MV-4-11 (cell line): ENCODE measurements around the gene MRPS25.

ENCODE experiments used
- DNase-seq: peaks from one replicate; lab custom pipeline; 2025; lab: John Stamatoyannopoulos, UW

MRPS25 gene

DNA sequence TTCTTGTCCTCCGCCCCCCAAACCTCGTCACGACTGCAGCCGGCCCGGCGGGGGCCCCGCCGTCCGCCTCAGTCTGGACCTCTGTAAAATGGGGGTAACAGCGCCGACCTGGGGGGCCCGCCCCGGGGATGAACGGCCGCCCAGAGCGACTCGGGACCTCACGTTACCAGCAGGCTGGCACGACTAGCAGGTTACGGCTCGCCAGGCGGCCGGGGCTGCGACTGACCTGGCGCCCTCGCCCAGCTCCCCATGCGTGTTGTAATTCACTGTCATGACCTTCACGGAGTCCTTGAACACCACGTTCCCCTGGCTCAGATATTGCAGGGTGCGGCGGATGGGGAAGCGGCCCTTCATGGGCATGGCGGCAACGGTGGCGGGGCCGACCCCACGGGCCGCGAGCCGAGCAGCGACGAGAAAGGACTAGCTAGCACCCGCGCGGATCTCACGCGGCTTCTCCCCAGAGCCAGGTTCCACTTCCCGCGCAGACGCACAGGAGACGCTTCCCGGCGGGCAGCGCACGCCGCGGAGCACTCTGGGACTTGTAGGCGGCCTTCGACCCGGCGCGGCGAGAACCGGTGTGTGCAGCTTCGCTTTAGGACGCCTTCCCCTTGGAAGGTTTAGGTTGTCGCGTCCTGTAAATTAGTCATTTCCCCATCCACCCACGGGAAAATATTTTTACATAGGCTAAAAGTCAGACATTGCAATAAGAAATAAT, at the start of gene MRPS25:
Gene MRPS25, minus strand, starts transcription at position 481 of the 715 bp plus-strand sequence. Its CDS starts 121 bp downstream, at position 360.
- peak; percentile 86 for DNase-seq

DNA sequence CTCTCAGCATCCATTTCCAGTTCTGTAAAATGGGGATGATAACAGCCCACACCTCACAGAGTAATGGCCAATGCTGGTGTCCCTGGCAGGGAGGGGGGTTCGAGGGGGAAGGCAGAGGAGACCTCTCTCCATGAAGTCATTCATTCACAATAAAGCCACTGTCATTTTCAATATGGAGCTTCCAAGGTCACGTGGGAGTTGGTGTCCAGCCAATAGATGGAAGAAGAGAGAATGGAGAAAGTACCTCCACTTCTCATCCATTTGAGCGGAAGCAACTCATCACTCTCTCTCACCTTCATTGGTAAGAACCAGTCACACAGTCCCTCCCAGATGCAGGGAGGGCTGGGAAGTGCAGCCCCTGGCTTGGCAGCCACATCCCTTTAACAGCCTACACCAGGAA, 48.8 kb upstream of the MRPS25 start:
- no peak for DNase-seq

DNA sequence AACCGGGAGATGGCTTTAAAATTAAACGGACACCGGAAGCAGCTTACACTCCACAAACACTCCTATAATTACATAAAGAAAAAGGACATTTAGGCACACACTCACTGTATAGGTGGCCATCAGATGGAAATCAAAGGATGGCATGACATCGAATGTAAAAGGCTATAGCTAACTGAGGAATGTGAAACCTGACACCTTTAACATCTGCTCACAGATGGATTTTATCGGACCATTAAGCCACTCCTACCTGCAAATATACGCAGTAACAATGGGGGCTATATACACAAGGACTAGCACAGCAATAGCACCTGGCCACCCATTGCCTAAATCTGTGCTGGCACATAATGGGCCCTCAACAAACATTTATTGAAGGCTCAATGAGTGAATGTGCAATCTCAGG, 48.4 kb upstream of the MRPS25 start:
- DNase-seq, result no peak

DNA sequence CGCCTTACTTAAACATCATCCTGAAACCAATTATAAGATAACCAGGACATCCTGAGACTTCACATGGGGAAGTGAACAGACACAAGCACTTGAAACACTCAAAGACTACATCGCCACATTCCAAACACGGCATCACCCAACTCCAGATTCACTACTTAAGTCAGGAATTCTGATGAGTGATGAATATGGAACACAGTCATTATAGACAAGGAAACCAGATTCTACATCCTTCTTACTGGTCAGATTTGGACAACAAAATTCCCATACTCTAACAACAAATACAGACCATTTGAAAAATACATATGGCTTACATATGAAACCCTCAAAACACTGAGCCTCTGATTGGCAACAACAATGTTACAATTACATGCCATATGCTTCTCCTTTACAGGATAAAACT, 46.9 kb upstream of the MRPS25 start:
- no peak for DNase-seq

DNA sequence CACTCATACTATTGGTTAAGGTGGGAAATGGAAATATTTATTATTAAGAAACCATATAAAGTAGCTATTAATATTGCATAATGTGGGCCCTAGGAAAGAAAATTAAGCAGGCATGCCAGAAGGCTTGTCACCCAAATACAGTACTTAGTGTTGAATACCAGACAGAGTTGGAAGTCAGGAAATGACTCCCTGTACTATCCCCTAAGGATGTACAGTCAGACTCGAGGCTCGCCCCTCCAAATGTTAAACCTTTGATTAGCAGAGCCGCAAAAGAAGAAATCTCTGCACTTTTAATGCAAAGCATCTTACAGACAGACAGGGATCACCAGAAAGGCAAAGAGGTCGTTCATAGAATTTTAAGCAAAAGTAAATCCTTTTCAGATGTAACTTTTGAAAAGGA, 45.1 kb upstream of the MRPS25 start:
- DNase-seq, result no peak

DNA sequence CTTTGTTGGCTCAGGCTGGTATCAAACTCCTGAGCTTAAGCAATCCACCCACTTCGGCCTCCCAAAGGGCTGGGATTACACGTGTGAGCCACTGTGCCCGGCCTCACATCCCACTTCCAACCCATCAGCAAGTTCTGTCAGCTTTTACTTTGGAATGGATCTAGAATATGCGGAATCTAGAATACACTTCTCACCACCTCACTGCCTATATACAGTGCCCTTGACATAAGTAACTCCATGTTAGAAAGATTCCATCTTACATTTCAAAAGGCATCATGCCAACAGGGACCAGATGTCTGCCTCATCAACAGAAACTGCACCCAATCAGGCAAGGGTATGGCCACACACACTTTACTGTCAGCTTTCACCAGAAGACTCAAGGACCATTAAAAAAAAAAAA, 43.8 kb upstream of the MRPS25 start:
- DNase-seq, result no peak

DNA sequence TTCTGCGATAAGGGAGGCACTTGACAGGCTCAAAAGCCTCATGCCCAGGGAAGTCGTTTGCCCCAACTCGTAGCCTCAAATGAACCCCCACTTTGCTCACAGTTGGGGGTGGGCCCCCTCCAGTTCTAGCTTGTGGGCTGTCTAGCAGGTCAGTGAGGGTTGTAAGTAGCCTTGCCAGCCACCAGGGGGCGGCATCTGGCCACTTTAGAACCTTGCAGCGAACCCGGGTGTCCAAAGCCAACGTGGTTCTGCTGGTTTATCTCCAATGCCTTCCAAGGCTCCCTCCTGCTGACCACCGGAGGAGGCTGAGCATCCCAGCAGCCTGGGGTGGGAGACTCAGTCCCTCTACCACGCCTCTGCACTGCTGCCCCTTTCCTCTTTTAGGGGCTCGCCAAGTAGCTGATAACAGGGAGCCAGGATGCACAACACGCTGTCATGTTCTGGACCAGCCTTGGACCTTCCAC, 43.0 kb upstream of the MRPS25 start:
- DNase-seq, result peak; percentile 34

DNA sequence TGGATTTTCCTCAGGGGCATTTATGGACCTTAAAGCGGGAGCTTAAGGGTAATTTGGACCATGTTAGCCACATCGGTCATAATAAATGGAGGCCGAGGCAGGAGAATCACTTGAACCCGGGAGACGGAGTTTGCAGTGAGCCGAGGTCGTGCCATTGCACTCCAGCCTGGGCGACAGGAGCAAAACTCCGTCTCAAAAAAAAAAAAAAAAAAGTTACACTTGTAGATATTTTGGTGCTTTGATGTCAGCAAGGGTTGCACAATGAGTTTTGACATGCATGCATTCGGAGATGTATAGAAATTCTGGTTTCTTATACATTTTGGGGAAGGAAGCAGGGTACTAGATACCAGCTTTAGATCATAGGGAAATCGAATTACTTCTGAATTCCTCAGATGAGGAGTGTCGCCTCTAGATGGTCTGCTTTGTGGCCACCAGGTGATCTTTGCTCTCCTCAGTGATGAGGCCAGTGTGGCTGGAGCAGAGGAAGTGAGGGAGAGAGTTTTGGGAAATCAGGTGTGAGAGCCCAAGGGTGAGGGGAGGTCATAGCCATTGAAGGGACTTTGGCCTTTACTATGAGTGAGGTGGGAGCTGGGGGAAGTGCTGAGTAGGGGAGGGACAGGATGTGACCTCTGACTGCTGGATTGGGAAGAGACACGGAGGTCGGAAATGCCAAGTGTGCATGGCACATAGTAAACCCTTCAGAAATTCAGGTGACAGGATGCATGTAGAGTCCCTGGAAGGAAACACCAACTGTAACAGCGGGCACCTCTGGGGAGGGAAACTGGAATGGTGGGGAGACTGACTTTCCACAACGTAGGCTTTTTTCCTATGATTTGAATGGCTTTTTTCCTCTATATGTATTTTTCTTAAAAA, 42.2 kb upstream of the MRPS25 start:
- peak; percentile 64 for DNase-seq

DNA sequence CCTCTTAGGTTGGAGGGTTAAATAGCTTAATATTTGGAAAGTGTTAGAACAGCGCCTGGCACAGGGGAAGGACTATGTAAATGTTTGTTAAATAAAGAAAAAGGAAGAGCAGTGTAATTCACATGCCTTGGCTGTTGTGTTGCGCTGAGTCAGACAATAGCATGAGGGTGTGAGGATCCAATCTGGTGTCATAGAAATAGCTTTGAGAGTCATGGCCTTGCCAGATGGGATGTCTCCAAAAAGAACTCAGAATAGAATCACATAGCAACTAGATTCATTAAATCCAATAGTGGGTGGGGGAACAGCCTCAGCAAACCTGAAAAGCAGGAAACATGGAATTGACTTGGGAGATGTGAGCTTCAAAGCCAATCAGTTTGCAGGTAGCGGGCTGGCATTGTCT, 37.7 kb upstream of the MRPS25 start:
- no peak for DNase-seq

DNA sequence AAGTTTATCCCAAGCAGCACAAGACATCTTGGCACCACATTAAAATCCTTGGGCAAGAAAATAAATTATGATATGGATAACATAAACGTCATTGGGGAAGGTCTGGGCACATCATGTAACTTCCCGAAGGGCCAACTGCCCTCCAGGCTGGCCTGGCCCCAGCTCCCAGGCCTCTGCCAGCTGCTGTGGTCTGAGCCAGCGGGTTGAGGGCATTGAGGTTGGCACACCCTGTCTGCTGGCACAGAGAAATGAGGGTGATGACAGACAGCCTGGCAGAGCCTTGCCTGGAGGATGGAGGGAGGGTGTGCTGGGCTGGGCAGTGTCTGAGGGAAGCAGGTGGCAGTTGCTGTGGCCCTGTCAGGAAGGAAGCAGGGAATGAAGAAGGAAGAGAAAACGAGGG, 37.1 kb upstream of the MRPS25 start:
- no peak for DNase-seq

DNA sequence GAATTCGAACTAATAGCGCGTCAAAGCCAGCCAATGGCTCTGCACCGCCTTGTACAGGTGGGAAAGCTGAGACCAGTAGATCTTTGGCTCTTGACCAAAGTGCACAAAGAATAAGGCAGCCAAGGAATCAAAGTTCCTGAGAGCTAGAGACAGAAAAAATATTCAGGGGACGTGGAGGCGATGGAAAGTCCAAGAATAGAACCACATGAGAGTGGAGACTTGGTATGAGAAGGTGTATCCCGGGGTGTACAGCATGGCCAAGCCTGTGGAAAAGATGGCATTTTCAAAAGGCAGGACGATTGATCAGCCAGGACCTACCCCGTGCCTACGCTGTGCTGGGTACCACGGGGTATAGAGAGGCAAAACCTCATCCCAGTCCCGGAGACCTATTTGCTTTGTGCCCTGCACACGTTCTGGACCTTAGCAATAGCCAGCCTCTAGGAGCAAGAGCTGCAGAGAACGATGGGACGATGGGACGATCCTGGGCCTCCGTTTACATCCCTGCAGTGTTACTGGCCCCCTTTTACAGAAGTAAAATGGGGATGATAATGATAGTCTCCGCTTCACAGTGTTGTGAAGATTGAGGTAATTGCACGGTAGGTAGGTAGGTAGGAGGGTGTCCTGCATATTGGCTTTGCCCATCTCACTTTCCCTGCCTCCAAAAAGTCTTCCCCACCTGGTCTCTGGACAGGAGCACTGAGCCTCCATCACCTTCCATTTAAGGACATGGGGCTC, 34.4 kb upstream of the MRPS25 start:
- DNase-seq, result no peak

DNA sequence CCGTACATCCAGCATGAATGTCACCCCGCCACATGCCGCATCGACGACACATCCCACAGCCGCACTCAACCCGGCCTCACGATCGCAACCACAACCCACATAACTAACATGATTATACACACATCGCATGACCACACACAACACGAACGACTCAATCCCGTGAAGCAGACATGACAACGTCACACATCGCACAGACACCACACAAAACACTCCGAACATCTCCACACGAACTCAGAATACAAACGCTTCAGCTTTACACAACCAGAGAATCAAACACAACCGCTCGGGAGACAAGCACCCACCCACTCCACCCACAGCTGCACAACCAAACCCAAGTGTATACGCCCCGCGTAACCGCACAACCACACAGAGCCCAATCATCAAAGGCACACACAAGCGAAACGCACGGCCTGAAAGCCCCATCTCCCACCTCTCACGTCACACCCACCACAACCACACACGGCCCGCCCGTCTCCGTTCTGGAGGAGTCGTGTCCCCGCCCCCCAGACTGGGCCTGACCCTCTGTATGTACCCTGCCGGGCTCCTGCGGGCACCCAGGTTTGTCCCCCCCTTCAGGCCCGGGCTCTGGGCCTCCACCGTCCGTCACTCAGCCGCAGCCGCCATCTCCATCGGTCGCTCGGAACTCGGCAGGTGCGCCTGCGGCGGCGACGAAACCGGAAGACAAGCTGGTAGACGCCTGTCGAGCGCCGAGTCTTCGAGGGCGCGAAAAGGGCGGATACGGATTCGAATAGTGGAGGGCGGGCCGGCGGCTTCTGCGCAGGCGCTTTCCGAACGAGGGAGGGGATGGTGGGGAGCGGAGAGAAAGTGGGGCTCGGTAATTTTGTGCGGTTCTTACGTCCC, 33.6 kb upstream of the MRPS25 start, which contains the start of gene RBSN:
Gene RBSN, minus strand, starts transcription at position 646 of the 861 bp plus-strand sequence. CDS start 3,028 bp downstream, outside the sequence.
- peak; percentile 92 for DNase-seq

DNA sequence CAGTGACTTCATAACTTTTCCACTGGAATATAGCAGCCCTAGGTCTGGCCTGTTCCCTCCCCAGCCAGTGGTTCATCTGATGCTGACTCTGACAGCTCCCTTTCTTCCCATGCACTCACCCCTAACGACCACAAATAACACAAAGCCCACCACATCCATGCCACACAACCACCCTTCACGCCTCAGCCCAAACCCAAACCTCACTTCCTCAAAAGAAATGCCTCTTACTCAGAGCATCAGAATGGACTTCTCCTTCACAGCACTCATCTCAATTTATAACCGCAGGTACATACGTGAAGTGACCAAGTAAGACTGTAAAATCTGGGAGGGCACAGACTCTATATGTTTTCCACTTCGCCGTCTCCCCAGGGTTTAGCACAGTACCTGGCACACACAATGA, 32.8 kb upstream of the MRPS25 start:
- DNase-seq, result peak; percentile 88

DNA sequence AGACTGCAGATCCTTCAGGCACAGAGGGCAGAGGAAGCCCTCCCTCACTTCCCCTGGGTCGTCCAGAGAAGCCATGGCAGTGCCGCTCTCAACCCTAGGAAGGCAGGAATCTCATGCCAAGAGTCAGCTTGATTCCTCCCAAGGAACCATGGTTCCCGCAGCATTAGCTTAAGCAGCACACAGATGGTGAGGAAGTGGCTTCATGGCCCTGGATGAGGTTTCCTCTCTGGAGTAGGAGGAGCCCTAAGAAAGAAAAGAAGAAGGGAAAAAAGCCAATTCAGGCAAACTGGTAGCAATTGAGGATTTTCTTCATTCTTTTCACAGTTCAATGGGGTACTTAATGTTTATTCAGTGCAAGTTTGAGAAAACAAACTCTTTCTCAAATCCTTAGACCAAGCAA, 30.9 kb upstream of the MRPS25 start:
- peak; percentile 16 for DNase-seq

DNA sequence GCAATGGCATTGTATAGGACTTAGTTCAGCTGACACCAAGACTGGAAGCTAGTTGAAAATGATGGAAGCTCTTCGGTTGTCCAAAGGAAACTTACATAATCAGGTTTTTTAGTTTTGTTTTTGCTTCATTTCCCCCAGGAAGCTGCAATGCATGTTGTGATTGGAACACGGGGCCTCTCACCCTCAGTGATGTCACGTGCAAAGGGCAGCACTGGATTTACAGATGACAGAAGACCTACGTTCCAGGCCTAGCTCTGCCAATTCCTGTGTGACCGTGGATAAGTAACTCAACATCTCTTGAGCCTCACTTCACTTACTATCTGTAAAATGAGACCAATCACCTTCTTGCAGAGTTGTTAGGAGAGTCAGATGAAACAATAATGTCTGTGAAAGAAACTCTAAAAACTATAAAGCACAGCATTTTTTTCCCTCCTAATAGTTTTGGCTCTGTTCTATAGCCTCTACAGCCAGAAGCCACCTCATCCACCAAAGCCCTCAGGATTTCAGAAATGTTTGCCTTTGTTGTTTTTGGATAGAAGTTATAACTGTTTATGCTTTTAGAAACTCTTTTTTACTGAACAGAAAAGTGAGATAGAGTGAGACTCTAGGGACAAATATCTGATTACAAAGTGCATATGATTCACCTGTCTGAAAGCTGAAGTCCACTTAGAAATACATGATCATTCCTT, 29.2 kb upstream of the MRPS25 start:
- DNase-seq, result no peak

DNA sequence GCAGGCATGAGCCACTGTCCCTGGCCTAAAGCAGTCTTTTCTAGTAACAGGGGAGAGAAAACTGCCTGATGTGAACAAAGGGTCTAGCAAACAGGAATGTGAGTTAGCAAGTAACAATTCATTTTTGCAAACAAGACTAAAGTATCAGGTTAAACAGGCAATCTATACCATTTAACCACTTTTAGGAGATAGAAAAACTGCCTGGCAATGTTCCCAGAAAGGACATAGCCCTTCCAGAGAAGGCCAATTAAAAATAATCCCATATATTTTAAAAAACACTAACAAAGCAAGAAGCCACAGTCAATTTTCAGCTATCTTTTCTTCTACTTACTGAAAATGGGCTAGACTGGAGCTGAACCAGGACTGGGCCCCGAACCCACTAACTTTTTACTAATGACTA, 27.6 kb upstream of the MRPS25 start:
- DNase-seq, result no peak

DNA sequence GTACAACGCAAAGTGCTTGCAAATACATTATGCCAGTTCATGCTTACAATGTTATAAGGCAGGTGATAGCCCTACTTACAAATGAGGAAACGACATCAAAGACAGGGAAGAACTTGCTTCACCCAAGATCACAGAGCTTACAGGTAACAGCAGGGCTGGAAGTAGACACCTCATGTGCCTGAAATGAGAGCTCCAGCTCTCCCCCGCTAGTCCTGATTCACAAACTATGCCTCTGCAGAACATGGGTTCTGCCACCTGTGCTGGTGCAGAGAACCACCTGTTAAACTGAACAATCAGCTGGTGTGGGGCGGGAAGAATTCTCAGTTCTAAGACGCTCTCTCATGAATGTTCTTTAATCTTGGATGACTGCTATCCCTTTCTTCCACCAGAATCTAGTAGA, 26.5 kb upstream of the MRPS25 start:
- no peak for DNase-seq

DNA sequence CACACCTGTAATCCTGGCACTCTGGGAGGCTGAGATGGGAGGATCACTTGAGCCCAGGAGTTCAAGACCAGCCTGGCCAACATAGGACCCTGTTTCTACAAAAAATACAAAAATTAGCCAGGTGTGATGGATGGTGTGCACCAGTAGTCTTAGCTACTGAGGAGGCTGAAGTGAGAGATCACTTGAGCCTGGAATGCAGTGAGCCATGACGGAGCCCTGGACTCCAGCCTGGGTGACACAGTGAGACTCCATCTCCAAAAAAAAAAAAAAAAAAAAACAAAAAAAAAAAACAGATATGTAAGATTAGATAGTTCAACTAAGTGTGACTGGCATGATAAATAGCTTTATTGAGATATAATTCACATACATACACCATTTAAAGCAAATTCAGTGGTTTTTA, 24.1 kb upstream of the MRPS25 start:
- DNase-seq, result no peak

DNA sequence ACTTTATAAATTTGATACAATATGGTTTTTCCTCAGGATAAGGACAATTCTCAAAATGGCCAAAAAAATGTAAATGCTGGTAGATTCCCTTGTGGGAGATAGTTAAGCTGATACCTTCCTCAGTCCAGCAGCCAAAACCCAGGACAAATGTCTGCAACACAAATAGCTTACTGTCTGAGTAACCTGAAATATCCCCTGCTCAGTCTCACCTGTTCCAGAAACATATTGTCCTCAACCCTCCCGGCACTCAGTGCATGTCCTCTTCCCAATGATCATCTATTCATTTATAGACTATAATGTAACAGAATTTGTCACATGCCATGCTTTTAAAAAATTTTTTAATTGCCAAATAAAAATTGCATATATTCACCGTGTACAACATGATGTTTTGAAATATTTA, 21.6 kb upstream of the MRPS25 start:
- DNase-seq, result no peak

DNA sequence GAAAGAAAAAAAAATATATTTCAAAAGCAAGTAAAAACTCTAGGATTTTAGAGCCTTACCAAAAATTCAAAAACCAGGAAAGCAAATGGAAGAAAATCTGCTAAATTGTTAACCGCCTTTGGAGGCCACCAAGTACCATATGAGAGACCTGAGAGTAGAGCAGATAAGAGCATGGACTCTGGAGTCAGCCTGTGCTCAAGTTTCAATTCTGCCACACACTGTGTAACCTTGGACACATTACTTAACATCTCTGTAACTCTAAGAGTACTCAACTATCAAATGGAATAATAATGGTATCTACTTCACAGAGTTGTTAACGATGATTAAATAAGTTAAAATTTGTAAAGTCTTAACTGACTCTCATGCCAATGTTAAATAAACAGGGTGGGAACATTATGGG, 21.1 kb upstream of the MRPS25 start:
- no peak for DNase-seq

DNA sequence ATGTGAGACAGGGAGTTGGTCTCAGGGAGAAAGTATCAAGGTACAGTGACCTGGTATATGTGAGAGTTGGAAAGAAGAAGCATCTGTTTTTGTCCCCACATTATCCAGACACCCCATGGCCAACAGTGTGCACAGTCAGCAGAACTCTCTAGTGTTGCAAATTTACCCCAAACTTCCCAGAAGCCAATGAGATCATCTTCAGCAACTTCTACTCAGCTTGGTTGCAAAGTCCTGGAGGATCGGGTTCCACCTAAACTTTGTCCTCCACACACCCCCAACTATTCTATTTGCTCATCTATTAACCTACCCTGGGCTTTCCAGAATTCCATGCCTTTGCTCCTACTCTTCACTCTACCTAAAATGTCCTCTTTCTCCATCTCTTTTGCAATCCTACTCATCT, 18.1 kb upstream of the MRPS25 start:
- DNase-seq, result no peak
